Measurements from ENCODE around the gene B3GNT9.
A peak's percentile ranks its signal among the peaks of the same experiment; 100 is the strongest.

B3GNT9 gene

GRCh38 chr16:67166110-67166547 lies 15.3 kb upstream of the B3GNT9 start:
- DNase-seq, result peak; percentile 46

GRCh38 chr16:67165121-67166078 lies 14.6 kb upstream of the B3GNT9 start:
- DNase-seq, result peak; percentile 42

GRCh38 chr16:67164599-67165061 lies 13.8 kb upstream of the B3GNT9 start, which contains the start of gene HSF4:
TSS of gene HSF4 (plus strand) at chr16:67164745. CDS start at chr16:67164812, 67 bp downstream.
- peak; percentile 49 for DNase-seq

- no peak for DNase-seq
Observed at GRCh38 chr16:67163999-67164558, 13.3 kb upstream of the B3GNT9 start.

GRCh38 chr16:67163164-67163998 lies 12.6 kb upstream of the B3GNT9 start:
- peak; percentile 42 for DNase-seq

- peak; percentile 92 for DNase-seq
Observed at GRCh38 chr16:67162506-67163163, 11.8 kb upstream of the B3GNT9 start.

- peak; percentile 40 for DNase-seq
Observed at GRCh38 chr16:67161595-67162058, 10.8 kb upstream of the B3GNT9 start.

GRCh38 chr16:67158637-67159600 lies 8.1 kb upstream of the B3GNT9 start:
- peak; percentile 85 for DNase-seq

GRCh38 chr16:67157892-67158635 lies 7.3 kb upstream of the B3GNT9 start:
- DNase-seq, result no peak

GRCh38 chr16:67157106-67157748 lies 6.4 kb upstream of the B3GNT9 start:
- DNase-seq, result no peak

- DNase-seq, result peak; percentile 77
Observed at GRCh38 chr16:67156143-67156844, 5.5 kb upstream of the B3GNT9 start.

GRCh38 chr16:67155295-67156142 lies 4.7 kb upstream of the B3GNT9 start:
- DNase-seq, result peak; percentile 100

- DNase-seq, result peak; percentile 35
Observed at GRCh38 chr16:67154578-67155294, 3.9 kb upstream of the B3GNT9 start.

GRCh38 chr16:67151431-67152097 lies 766 bp upstream of the B3GNT9 start:
- DNase-seq, result peak; percentile 94

GRCh38 chr16:67150047-67150832 lies 558 bp downstream of the B3GNT9 start:
- DNase-seq, result peak; percentile 53
